HFFc6 (cell line): Measurements from ENCODE around the gene LIPC. TPM values are rescaled to one million over a fixed set of nuclear protein-coding genes. Genes with fewer than 3 reads are reported as not detected.

Source experiments
- DNase-seq: peaks from one replicate; pipeline ENCODE4 v3.0.0-alpha.2; 2018
- H3K27ac Mint-ChIP-seq: 2 replicates; pipeline ENCODE4 v1.8.0; 2020; ENCODE audit warnings: mild to moderate bottlenecking, mixed read lengths
- H3K27me3 Mint-ChIP-seq: 2 replicates; pipeline ENCODE4 v1.8.0; 2021; ENCODE audit warnings: mild to moderate bottlenecking, moderate library complexity, mixed read lengths; ENCODE audit not compliant: insufficient read depth
- H3K36me3 Mint-ChIP-seq: 2 replicates; pipeline ENCODE4 v1.8.0; 2021; ENCODE audit warnings: low read depth, mixed read lengths
- H3K4me1 Mint-ChIP-seq: 2 replicates; pipeline ENCODE4 v1.8.0; 2020; ENCODE audit warnings: low read depth, mixed read lengths
- H3K4me3 Mint-ChIP-seq: 2 replicates; pipeline ENCODE4 v1.8.0; 2020; ENCODE audit warnings: mild to moderate bottlenecking, moderate library complexity, mixed read lengths
- H3K9me3 Mint-ChIP-seq: 2 replicates; pipeline ENCODE4 v1.8.0; 2020; ENCODE audit warnings: mild to moderate bottlenecking, mixed read lengths
- total RNA-seq, 6 experiments: library from RNA; stranded (reverse); fragmentation: NEBNext Ultra II Directional; extraction: Animal tissue kit (Norgen Biotek cat#: 25700); gene quantifications; 2 replicates in 1 of 6; 3 replicates in 5 of 6; pipeline ENCODE4 v1.2.3, GENCODE V29; 2021
- TF ChIP-seq, protein P1 (sequence below): fragments of 200-600 bp; sonication (generic); IDR thresholded peaks from 2 replicates; pipeline ENCODE4 v1.5.0; 2021; ENCODE audit warnings: antibody characterized with exemption, mild to moderate bottlenecking

Gene LIPC
- total RNA-seq, 6 experiments from 2014 or later: not detected

DNA sequence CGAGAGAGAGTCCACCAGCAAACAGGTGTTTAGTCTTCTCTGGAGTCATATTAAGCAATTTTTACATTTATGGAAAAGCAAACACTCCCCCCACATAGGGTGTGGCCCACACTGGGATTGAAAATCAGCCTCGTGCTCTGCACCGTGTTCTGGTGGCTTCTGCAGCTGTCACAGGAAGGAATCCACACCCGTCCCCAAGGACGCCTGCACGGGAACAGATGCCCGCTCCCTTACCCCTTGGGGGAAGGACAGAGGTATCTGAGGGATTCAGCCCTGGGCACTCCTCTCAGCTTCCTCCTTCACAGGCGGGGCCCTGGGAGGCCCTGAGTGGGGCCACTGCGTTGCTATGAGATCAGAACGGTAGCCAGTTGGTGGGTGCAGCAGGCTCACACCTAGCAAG is 27.8 kb downstream of the LIPC start:
- Mint-ChIP-seq H3K4me1 (peaks cover 41% of the 10 kb centered on the region), H3K36me3 (peaks cover 6% of the 10 kb centered on the region)

DNA sequence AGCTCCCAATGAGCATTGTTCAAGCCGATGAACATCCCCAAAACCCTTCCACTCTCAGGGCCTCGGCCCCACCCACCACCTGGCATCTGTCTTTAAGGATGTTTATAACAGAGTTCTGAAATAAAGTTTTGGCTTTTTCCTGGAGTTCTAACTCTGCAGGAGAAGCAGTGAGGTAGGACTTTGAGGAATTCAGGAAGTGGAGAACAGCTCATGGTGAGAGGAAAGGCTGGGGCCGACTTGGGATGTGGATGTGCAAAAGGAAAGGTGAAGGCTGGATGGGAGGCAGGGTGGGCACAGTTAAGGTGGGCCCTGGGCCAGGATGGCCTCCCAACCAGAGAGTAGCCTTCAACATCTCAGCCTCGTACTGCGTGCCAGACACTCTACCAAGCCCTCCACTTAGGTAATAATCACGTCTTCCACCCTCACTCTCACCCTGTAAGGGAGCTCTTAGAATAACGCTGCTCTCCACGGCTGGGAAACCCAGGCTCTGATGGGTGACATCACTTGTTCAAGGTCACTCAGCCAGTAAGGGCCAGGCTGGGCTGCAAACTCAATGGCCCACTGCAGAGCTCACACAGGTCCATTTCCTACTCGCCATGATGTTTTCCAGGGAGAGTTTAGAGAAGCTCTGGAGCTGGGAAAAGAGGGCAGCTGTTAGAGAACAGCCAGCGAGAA is 28.5 kb downstream of the LIPC start:
- Mint-ChIP-seq H3K4me1 (peaks cover 45% of the 10 kb centered on the region), H3K9me3 (no peaks in the 10 kb centered on the region), H3K27me3 (peaks cover 8% of the 10 kb centered on the region), H3K36me3 (peaks cover 6% of the 10 kb centered on the region), H3K4me3 (no peak overlapping the region), H3K27ac (no peak overlapping the region)
- TF ChIP-seq, protein P1, sequence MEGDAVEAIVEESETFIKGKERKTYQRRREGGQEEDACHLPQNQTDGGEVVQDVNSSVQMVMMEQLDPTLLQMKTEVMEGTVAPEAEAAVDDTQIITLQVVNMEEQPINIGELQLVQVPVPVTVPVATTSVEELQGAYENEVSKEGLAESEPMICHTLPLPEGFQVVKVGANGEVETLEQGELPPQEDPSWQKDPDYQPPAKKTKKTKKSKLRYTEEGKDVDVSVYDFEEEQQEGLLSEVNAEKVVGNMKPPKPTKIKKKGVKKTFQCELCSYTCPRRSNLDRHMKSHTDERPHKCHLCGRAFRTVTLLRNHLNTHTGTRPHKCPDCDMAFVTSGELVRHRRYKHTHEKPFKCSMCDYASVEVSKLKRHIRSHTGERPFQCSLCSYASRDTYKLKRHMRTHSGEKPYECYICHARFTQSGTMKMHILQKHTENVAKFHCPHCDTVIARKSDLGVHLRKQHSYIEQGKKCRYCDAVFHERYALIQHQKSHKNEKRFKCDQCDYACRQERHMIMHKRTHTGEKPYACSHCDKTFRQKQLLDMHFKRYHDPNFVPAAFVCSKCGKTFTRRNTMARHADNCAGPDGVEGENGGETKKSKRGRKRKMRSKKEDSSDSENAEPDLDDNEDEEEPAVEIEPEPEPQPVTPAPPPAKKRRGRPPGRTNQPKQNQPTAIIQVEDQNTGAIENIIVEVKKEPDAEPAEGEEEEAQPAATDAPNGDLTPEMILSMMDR: no peak
- DNase-seq: no peak

More for the DNA sequence above, 27.8 kb downstream of the LIPC start:
- H3K27me3 Mint-ChIP-seq: peaks cover 6% of the 10 kb centered on the region
- TF ChIP-seq, protein P1: no peak
- no peak overlapping the region for H3K27ac Mint-ChIP-seq
- no peak overlapping the region for H3K4me3 Mint-ChIP-seq
- DNase-seq: no peak
- no peaks in the 10 kb centered on the region for H3K9me3 Mint-ChIP-seq

DNA sequence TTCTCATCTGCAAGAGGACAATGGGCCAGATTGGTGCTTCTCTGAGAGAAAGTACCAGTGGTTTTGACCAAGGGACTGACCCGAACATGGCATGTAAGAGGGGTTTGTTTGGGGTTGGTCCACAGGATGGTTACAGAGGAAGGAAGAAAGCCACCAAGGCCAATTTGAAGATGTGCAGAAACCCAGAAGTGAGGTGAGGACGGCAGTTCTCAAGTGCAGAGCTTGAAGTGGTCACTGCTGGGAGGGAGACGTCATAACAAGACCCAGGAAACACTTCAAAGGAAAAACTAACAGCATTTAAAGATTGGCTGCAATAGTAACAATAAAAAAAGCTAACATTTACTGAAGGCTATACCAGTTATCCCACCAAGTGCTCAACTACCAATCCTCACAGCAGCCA is 29.1 kb downstream of the LIPC start:
- H3K4me1 Mint-ChIP-seq: peaks cover 52% of the 10 kb centered on the region
- H3K4me3 Mint-ChIP-seq: no peak overlapping the region
- no peak for DNase-seq
- TF ChIP-seq, protein P1: no peak
- peaks cover 6% of the 10 kb centered on the region for H3K36me3 Mint-ChIP-seq
- H3K27me3 Mint-ChIP-seq: peaks cover 8% of the 10 kb centered on the region
- no peaks in the 10 kb centered on the region for H3K9me3 Mint-ChIP-seq
- H3K27ac Mint-ChIP-seq: no peak overlapping the region

DNA sequence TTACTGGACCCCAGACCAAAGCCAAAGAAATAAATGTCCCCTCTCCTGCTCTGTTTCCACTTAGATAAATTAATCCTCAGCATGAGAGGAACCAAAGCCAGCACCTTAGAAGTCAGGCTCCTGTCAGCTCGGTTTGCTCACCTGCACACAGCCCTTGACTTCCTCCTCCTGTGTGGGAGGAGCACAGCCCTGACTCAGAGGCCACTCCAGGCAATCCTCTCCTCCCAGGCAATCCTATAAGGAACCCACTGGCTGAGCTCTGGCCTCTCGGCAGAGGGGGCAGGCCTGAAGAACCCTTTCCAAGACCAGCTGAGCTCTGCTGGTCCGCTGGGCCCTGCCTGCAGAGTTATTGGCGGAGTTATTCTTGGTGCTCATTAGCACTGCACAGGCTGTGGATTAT is 30.8 kb downstream of the LIPC start:
- Mint-ChIP-seq H3K4me1 (peaks cover 57% of the 10 kb centered on the region), H3K4me3 (no peak overlapping the region), H3K27me3 (peaks cover 6% of the 10 kb centered on the region), H3K36me3 (peaks cover 6% of the 10 kb centered on the region), H3K27ac (no peak overlapping the region), H3K9me3 (no peaks in the 10 kb centered on the region)
- DNase-seq: no peak
- TF ChIP-seq, protein P1: no peak

DNA sequence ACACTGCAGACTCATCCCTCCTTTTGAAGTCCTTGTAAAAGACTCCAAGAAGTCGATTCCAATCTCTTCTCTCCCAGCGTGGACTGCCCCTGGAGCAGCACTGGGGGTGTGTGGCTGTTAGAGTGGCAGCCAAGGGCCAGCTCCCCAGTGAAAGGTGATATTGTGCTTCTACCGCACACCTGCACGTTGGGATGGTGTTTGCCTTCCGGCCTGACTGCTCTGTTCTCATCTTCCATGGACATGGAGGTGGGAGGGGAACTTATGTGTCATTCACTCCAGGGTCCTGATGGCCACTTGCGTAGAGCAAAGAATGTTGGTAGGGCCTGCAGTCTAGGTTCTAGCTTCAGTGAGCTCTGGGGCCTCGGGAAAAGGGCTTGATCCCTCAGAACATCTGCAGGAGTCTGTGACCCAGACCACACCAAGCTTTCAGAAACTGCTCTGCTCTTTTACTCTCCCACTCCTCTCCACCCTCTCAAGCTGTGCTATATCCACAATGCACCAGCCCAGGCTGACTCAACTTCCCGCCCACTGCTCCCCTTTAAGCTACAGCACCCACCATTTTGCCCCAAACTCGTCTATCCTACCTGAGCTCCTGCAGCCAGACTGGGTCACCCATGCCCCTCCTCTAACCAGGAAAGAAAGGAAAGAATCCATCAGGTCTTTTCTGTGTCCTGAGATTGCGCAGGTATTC is 31.3 kb downstream of the LIPC start:
- no peak overlapping the region for H3K27ac Mint-ChIP-seq
- H3K36me3 Mint-ChIP-seq: peaks cover 6% of the 10 kb centered on the region
- H3K4me3 Mint-ChIP-seq: no peak overlapping the region
- peaks cover 57% of the 10 kb centered on the region for H3K4me1 Mint-ChIP-seq
- DNase-seq: no peak
- TF ChIP-seq, protein P1: no peak
- H3K27me3 Mint-ChIP-seq: peaks cover 6% of the 10 kb centered on the region
- H3K9me3 Mint-ChIP-seq: no peaks in the 10 kb centered on the region
